Measurements from ENCODE around the gene RYR2. TPM values are rescaled to one million over a fixed set of nuclear protein-coding genes. Genes with fewer than 3 reads are reported as not detected.

Gene RYR2
- total RNA-seq, 1 donor from 2014 or later = 47.0 TPM

DNA sequence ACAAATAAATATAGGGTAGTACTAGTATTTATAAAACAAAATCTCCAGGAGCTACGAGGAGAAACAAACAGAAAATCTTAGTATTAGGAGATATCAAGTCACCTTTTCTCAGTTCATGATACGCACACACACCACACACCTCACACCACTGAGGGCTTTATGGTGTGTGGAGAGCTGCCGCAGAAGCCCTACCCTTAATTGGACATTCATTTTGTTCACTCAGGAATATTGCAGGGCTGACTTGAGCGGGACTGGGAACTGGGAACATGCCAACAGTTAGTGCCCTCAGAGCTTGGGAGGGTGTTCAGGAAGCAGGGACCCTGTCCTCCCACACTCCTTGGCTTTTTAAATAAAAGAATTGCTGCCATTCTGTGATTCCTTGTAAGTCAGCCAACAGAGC lies 386.8 kb downstream of the RYR2 start:
- TF ChIP-seq, protein P1, sequence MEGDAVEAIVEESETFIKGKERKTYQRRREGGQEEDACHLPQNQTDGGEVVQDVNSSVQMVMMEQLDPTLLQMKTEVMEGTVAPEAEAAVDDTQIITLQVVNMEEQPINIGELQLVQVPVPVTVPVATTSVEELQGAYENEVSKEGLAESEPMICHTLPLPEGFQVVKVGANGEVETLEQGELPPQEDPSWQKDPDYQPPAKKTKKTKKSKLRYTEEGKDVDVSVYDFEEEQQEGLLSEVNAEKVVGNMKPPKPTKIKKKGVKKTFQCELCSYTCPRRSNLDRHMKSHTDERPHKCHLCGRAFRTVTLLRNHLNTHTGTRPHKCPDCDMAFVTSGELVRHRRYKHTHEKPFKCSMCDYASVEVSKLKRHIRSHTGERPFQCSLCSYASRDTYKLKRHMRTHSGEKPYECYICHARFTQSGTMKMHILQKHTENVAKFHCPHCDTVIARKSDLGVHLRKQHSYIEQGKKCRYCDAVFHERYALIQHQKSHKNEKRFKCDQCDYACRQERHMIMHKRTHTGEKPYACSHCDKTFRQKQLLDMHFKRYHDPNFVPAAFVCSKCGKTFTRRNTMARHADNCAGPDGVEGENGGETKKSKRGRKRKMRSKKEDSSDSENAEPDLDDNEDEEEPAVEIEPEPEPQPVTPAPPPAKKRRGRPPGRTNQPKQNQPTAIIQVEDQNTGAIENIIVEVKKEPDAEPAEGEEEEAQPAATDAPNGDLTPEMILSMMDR (IDR thresholded peaks at IDR 0.05; ENCODE audit: partially characterized antibody, unreplicated experiment) = no peak

GRCh38 chr1:237429252-237429651 lies 387.3 kb downstream of the RYR2 start:
- H3K36me3 Mint-ChIP-seq (ENCODE audit: unreplicated experiment) = peaks cover 5% of the 10 kb centered on the region
- H3K9me3 Mint-ChIP-seq (ENCODE audit: unreplicated experiment) = no peaks in the 10 kb centered on the region
- H3K27me3 Mint-ChIP-seq (ENCODE audit: unreplicated experiment) = peaks cover 2% of the 10 kb centered on the region
- no peak overlapping the region for H3K27ac Mint-ChIP-seq (ENCODE audit: unreplicated experiment)
- H3K4me3 Mint-ChIP-seq (ENCODE audit: unreplicated experiment) = no peak overlapping the region
- DNase-seq = no peak
- TF ChIP-seq, protein P1 (IDR thresholded peaks at IDR 0.05; ENCODE audit: partially characterized antibody, unreplicated experiment) = no peak
- H3K4me1 Mint-ChIP-seq (ENCODE audit: low read depth, unreplicated experiment) = no peaks in the 10 kb centered on the region

More for the DNA sequence above, 386.8 kb downstream of the RYR2 start:
- Mint-ChIP-seq H3K4me3 (ENCODE audit: unreplicated experiment) (no peak overlapping the region), H3K9me3 (ENCODE audit: unreplicated experiment) (no peaks in the 10 kb centered on the region), H3K27ac (ENCODE audit: unreplicated experiment) (no peak overlapping the region), H3K4me1 (ENCODE audit: low read depth, unreplicated experiment) (no peaks in the 10 kb centered on the region), H3K36me3 (ENCODE audit: unreplicated experiment) (peaks cover 5% of the 10 kb centered on the region), H3K27me3 (ENCODE audit: unreplicated experiment) (peaks cover 2% of the 10 kb centered on the region)
- DNase-seq = no peak

- H3K4me3 Mint-ChIP-seq (ENCODE audit: unreplicated experiment) = no peak overlapping the region
- H3K27ac Mint-ChIP-seq (ENCODE audit: unreplicated experiment) = no peak overlapping the region
- H3K27me3 Mint-ChIP-seq (ENCODE audit: unreplicated experiment) = peaks cover 2% of the 10 kb centered on the region
- TF ChIP-seq, protein P1 (IDR thresholded peaks at IDR 0.05; ENCODE audit: partially characterized antibody, unreplicated experiment) = no peak
- no peak for DNase-seq
- peaks cover 5% of the 10 kb centered on the region for H3K36me3 Mint-ChIP-seq (ENCODE audit: unreplicated experiment)
- no peaks in the 10 kb centered on the region for H3K9me3 Mint-ChIP-seq (ENCODE audit: unreplicated experiment)
- H3K4me1 Mint-ChIP-seq (ENCODE audit: low read depth, unreplicated experiment) = no peaks in the 10 kb centered on the region
These were observed 389.5 kb downstream of the RYR2 start for GRCh38 chr1:237431448-237431847.

- Mint-ChIP-seq H3K9me3 (ENCODE audit: unreplicated experiment) (no peaks in the 10 kb centered on the region), H3K4me3 (ENCODE audit: unreplicated experiment) (no peak overlapping the region), H3K36me3 (ENCODE audit: unreplicated experiment) (no peaks in the 10 kb centered on the region), H3K4me1 (ENCODE audit: low read depth, unreplicated experiment) (peaks cover 14% of the 10 kb centered on the region), H3K27me3 (ENCODE audit: unreplicated experiment) (no peaks in the 10 kb centered on the region), H3K27ac (ENCODE audit: unreplicated experiment) (no peak overlapping the region)
- no peak for DNase-seq
- TF ChIP-seq, protein P1 (IDR thresholded peaks at IDR 0.05; ENCODE audit: partially characterized antibody, unreplicated experiment) = no peak
These were observed 398.4 kb downstream of the RYR2 start for GRCh38 chr1:237440346-237440745.

- Mint-ChIP-seq H3K27ac (ENCODE audit: unreplicated experiment) (no peak overlapping the region), H3K4me3 (ENCODE audit: unreplicated experiment) (no peak overlapping the region), H3K9me3 (ENCODE audit: unreplicated experiment) (no peaks in the 10 kb centered on the region), H3K27me3 (ENCODE audit: unreplicated experiment) (no peaks in the 10 kb centered on the region), H3K4me1 (ENCODE audit: low read depth, unreplicated experiment) (peaks cover 3% of the 10 kb centered on the region), H3K36me3 (ENCODE audit: unreplicated experiment) (no peaks in the 10 kb centered on the region)
- no peak for DNase-seq
- TF ChIP-seq, protein P1 (IDR thresholded peaks at IDR 0.05; ENCODE audit: partially characterized antibody, unreplicated experiment) = no peak
These were observed 402.3 kb downstream of the RYR2 start for GRCh38 chr1:237444120-237444790.
